HepG2 (cell line): ENCODE results near the gene PTAR1. TPM values are rescaled to one million over a fixed set of nuclear protein-coding genes. Genes with fewer than 3 reads are reported as not detected.

Experiments used
- CHCHD3 ChIP-seq: sonication (generic); formaldehyde crosslinking; IDR thresholded peaks from 2 replicates; pipeline ENCODE4 v1.8.0; 2022; ENCODE audit warnings: mild to moderate bottlenecking, missing genetic modification reagents, moderate library complexity
- GTF3A ChIP-seq: sonication (generic); formaldehyde crosslinking; conservative IDR thresholded peaks from 2 replicates; pipeline ENCODE4 v1.4.0; 2020; ENCODE audit warnings: mild to moderate bottlenecking, missing genetic modification reagents
- HMG20B ChIP-seq: conservative IDR thresholded peaks from 2 replicates; pipeline ENCODE4 v1.6.1; 2016; ENCODE audit warnings: missing genetic modification reagents, missing compliant biosample characterization
- HOXA5 ChIP-seq: sonication (generic); formaldehyde crosslinking; IDR thresholded peaks from 2 replicates; pipeline ENCODE4 v1.4.0; 2020; ENCODE audit warnings: missing genetic modification reagents
- ISX ChIP-seq: sonication (generic); formaldehyde crosslinking; conservative IDR thresholded peaks from 2 replicates; pipeline ENCODE4 v1.5.0; 2020; ENCODE audit warnings: missing genetic modification reagents
- JDP2 ChIP-seq: sonication (generic); formaldehyde crosslinking; IDR thresholded peaks from 2 replicates; pipeline ENCODE4 v1.8.1; 2022; ENCODE audit warnings: missing genetic modification reagents, borderline replicate concordance
- RBM39 ChIP-seq: fragments of 200-400 bp; formaldehyde crosslinking; IDR thresholded peaks from one replicate; pipeline ENCODE4 v1.6.1; 2018; ENCODE audit warnings: antibody characterized with exemption, mild to moderate bottlenecking, low read depth, low read length; ENCODE audit not compliant: poor library complexity, severe bottlenecking
- SUZ12 ChIP-seq: fragments of 150-350 bp; IDR thresholded peaks from 2 replicates; pipeline ENCODE4 v1.6.1; 2014; ENCODE audit warnings: low read depth, low read length
- TRIM24 ChIP-seq: sonication (generic); formaldehyde crosslinking; IDR thresholded peaks from 2 replicates; pipeline ENCODE4 v1.8.0; 2022; ENCODE audit warnings: mild to moderate bottlenecking, missing genetic modification reagents
- YEATS2 ChIP-seq: sonication (generic); formaldehyde crosslinking; IDR thresholded peaks from 2 replicates; pipeline ENCODE4 v1.4.0; 2020; ENCODE audit warnings: missing genetic modification reagents, borderline replicate concordance
- ZBTB10 ChIP-seq: sonication (generic); formaldehyde crosslinking; IDR thresholded peaks from 2 replicates; pipeline ENCODE4 v1.4.0; 2020; ENCODE audit warnings: missing genetic modification reagents, borderline replicate concordance
- ZFP37 ChIP-seq: sonication (generic); formaldehyde crosslinking; IDR thresholded peaks from 2 replicates; pipeline ENCODE4 v1.4.0; 2020; ENCODE audit warnings: missing genetic modification reagents, borderline replicate concordance
- ZNF121 ChIP-seq: sonication (generic); formaldehyde crosslinking; IDR thresholded peaks from 2 replicates; pipeline ENCODE4 v1.5.0; 2020; ENCODE audit warnings: mild to moderate bottlenecking, missing genetic modification reagents
- ZNF136 ChIP-seq: sonication (generic); formaldehyde crosslinking; IDR thresholded peaks from 2 replicates; pipeline ENCODE4 v1.8.1; 2022; ENCODE audit warnings: low read depth, mild to moderate bottlenecking, moderate library complexity, missing genetic modification reagents
- ZNF326 ChIP-seq: sonication (generic); formaldehyde crosslinking; IDR thresholded peaks from 2 replicates; pipeline ENCODE4 v1.4.0; 2020; ENCODE audit warnings: missing genetic modification reagents, borderline replicate concordance
- ZNF44 ChIP-seq: sonication (generic); formaldehyde crosslinking; IDR thresholded peaks from 2 replicates; pipeline ENCODE4 v1.5.1; 2020; ENCODE audit warnings: mild to moderate bottlenecking, missing genetic modification reagents
- ZNF574 ChIP-seq: sonication (generic); formaldehyde crosslinking; IDR thresholded peaks from 2 replicates; pipeline ENCODE4 v1.4.0; 2020; ENCODE audit warnings: missing genetic modification reagents
- ZNF770 ChIP-seq: sonication (generic); formaldehyde crosslinking; IDR thresholded peaks from 2 replicates; pipeline ENCODE4 v1.5.0; 2020; ENCODE audit warnings: mild to moderate bottlenecking, missing genetic modification reagents
- polyA plus RNA-seq, 8 experiments: library from polyadenylated mRNA; depleted of rRNA in 3 of 8; stranded (reverse) in 7 of 8; unstranded in 1 of 8; fragments of >200 nt; fragmentation: Illumina TruSeq in 4 of 8; extraction: Trizol in 4 of 8; gene quantifications; 2 replicates each; pipeline versions ENCODE4 v1.2.1 to v1.2.3, GENCODE V29; 2011 to 2016; ENCODE audit warnings: low read depth in 4 of 8, missing spikeins in 1 of 8, mixed read lengths in 1 of 8; ENCODE audit not compliant: insufficient read depth in 1 of 8
- total RNA-seq, 5 experiments: library from RNA; depleted of rRNA; stranded (reverse); fragments of >200 nt; fragmentation: Illumina TruSeq; extraction: Trizol; gene quantifications; 2 replicates each; pipeline ENCODE4 v1.2.3, GENCODE V29; 2016; ENCODE audit warnings: low read depth in 1 of 5
- TF ChIP-seq, protein P1 (sequence below): sonication (generic); formaldehyde crosslinking; IDR thresholded peaks from 2 replicates; pipeline ENCODE4 v1.4.0; 2020; ENCODE audit warnings: mild to moderate bottlenecking, missing genetic modification reagents

The PTAR1 gene
- total and polyA plus RNA-seq, 2 of the 13 experiments (the other 11 are each of a cell fraction or from before 2014, with no cell fraction given): 26.5 to 42.1 TPM

DNA sequence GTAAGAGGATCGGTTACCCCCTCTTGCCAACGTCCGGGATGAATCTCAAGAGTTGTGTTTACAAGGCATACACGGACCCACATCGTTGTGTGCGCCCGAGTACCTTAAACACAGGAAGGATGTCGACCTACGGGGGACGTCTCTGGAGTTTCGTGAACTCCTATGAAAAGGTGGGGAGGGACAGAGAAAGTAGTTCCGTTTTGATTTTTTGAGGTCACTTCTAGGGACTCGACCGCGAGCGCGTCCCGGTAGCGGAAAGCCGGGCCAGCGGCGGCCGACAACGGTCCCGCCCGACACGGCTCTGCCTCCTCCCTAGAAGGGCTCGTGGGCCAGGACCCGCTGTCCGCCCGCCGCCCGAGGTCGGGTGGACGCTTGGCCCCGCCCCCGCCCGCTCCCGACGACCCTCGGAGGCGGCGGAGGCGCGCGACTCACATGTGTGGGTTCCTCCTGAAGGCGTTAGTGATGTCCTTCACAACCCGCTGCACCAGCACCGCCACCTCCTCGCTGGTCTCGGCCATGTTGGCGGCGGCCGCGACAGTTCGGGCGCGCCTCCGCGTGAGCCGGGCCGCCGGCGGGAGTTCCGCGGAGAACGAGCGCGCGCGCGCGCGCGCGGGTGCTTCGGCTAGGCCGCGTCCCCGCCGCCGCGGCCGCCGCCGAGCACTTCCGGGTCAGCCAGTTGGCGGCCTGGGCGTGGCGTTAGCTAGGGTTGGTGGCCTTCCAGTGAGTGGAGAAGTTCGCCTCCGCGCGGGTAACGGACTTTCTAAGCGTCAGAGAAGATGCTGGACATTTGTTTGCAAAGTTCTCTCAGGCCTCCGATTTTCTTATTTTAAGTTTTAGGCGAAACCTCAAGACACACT, at the start of gene PTAR1 (continued):
- TF ChIP-seq CHCHD3 (CRISPR knock-in tag) (no peak), ZNF44 (CRISPR knock-in tag) (0 out of 2 replicates have a peak, but pooled peaks have one; percentile 48), ZNF770 (CRISPR knock-in tag) (no peak; the same call in 1 of the 2 replicates), ZNF121 (0 out of 2 replicates have a peak, but pooled peaks have one; percentile 24), RBM39 (peak; percentile 78), GTF3A (CRISPR knock-in tag) (no peak), YEATS2 (no peak), HMG20B (no peak), JDP2 (CRISPR knock-in tag) (no peak), ZBTB10 (no peak), ZFP37 (0 out of 2 replicates have a peak, but pooled peaks have one; percentile 1), SUZ12 (no peak), ZNF574 (peak; percentile 74), ISX (CRISPR knock-in tag) (no peak), ZNF136 (no peak), ZNF326 (CRISPR knock-in tag) (no peak), TRIM24 (CRISPR knock-in tag) (no peak), HOXA5 (peak; percentile 65; the same call in 1 of the 2 replicates)
- TF ChIP-seq, protein P1, sequence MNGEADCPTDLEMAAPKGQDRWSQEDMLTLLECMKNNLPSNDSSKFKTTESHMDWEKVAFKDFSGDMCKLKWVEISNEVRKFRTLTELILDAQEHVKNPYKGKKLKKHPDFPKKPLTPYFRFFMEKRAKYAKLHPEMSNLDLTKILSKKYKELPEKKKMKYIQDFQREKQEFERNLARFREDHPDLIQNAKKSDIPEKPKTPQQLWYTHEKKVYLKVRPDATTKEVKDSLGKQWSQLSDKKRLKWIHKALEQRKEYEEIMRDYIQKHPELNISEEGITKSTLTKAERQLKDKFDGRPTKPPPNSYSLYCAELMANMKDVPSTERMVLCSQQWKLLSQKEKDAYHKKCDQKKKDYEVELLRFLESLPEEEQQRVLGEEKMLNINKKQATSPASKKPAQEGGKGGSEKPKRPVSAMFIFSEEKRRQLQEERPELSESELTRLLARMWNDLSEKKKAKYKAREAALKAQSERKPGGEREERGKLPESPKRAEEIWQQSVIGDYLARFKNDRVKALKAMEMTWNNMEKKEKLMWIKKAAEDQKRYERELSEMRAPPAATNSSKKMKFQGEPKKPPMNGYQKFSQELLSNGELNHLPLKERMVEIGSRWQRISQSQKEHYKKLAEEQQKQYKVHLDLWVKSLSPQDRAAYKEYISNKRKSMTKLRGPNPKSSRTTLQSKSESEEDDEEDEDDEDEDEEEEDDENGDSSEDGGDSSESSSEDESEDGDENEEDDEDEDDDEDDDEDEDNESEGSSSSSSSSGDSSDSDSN (CRISPR knock-in tag): peak; percentile 87
